Rectal smooth muscle tissue (tissue), 1 donor: Measurements from ENCODE around the gene NUDT1.
A peak's percentile ranks its signal among the peaks of the same experiment; 100 is the strongest.

Experiments
- H3K27ac ChIP-seq: one replicate; pipeline ENCODE4 v1.7.0; 2013; ENCODE audit warnings: low read depth, low read length, inconsistent platforms
- H3K27me3 ChIP-seq: one replicate; pipeline ENCODE4 v1.7.0; 2013; ENCODE audit warnings: low read length; ENCODE audit not compliant: control insufficient read depth, insufficient read depth
- H3K36me3 ChIP-seq: one replicate; pipeline ENCODE4 v1.7.0; 2013; ENCODE audit warnings: low read length; ENCODE audit not compliant: control insufficient read depth, insufficient read depth
- H3K4me1 ChIP-seq: one replicate; pipeline ENCODE4 v1.7.0; 2013; ENCODE audit warnings: low read length; ENCODE audit not compliant: control insufficient read depth, insufficient read depth
- H3K4me3 ChIP-seq: one replicate; pipeline ENCODE4 v1.7.0; 2013; ENCODE audit warnings: low read length
- H3K9ac ChIP-seq: one replicate; pipeline ENCODE4 v1.7.0; 2013; ENCODE audit warnings: low read length

The NUDT1 gene

GRCh38 chr7:2200584-2200980 lies 41.4 kb upstream of the NUDT1 start:
- Histone ChIP-seq H3K9ac (no peak overlapping the region), H3K36me3 (peaks cover 4% of the 10 kb centered on the region), H3K27me3 (no peaks in the 10 kb centered on the region), H3K4me3 (no peak overlapping the region), H3K4me1 (peaks cover 18% of the 10 kb centered on the region), H3K27ac (no peak overlapping the region)

- H3K9ac ChIP-seq, result no peak overlapping the region
- peaks cover 18% of the 10 kb centered on the region for H3K4me1 ChIP-seq
- H3K27ac ChIP-seq, result no peak overlapping the region
- no peak overlapping the region for H3K4me3 ChIP-seq
- peaks cover 2% of the 10 kb centered on the region for H3K36me3 ChIP-seq
- no peaks in the 10 kb centered on the region for H3K27me3 ChIP-seq
Observed at GRCh38 chr7:2201128-2201527, 40.9 kb upstream of the NUDT1 start.

- Histone ChIP-seq H3K27me3 (no peaks in the 10 kb centered on the region), H3K4me3 (no peak overlapping the region), H3K9ac (no peak overlapping the region), H3K36me3 (peaks cover 2% of the 10 kb centered on the region), H3K4me1 (peaks cover 18% of the 10 kb centered on the region), H3K27ac (no peak overlapping the region)
Observed at GRCh38 chr7:2201686-2202360, 40.2 kb upstream of the NUDT1 start.

GRCh38 chr7:2202361-2202761 lies 39.7 kb upstream of the NUDT1 start:
- Histone ChIP-seq H3K27me3 (no peaks in the 10 kb centered on the region), H3K36me3 (peaks cover 5% of the 10 kb centered on the region), H3K4me3 (no peak overlapping the region), H3K27ac (no peak overlapping the region), H3K9ac (no peak overlapping the region), H3K4me1 (peaks cover 18% of the 10 kb centered on the region)

- Histone ChIP-seq H3K27me3 (no peaks in the 10 kb centered on the region), H3K36me3 (peaks cover 9% of the 10 kb centered on the region), H3K27ac (no peak overlapping the region), H3K4me1 (peaks cover 18% of the 10 kb centered on the region), H3K4me3 (no peak overlapping the region), H3K9ac (no peak overlapping the region)
Observed at GRCh38 chr7:2202901-2203765, 38.9 kb upstream of the NUDT1 start.

GRCh38 chr7:2203766-2204300 lies 38.2 kb upstream of the NUDT1 start:
- H3K27ac ChIP-seq, result peak overlapping the region; percentile 27
- H3K4me3 ChIP-seq, result no peak overlapping the region
- H3K36me3 ChIP-seq, result peaks cover 9% of the 10 kb centered on the region
- peaks cover 18% of the 10 kb centered on the region for H3K4me1 ChIP-seq
- H3K9ac ChIP-seq, result no peak overlapping the region
- H3K27me3 ChIP-seq, result no peaks in the 10 kb centered on the region

GRCh38 chr7:2204446-2204845 lies 37.6 kb upstream of the NUDT1 start:
- no peak overlapping the region for H3K4me3 ChIP-seq
- H3K9ac ChIP-seq, result no peak overlapping the region
- peaks cover 18% of the 10 kb centered on the region for H3K4me1 ChIP-seq
- H3K27ac ChIP-seq, result no peak overlapping the region
- peaks cover 9% of the 10 kb centered on the region for H3K36me3 ChIP-seq
- no peaks in the 10 kb centered on the region for H3K27me3 ChIP-seq

- Histone ChIP-seq H3K36me3 (peaks cover 9% of the 10 kb centered on the region), H3K9ac (no peak overlapping the region), H3K4me1 (peaks cover 18% of the 10 kb centered on the region), H3K4me3 (no peak overlapping the region), H3K27ac (no peak overlapping the region), H3K27me3 (no peaks in the 10 kb centered on the region)
Observed at GRCh38 chr7:2205036-2205780, 36.8 kb upstream of the NUDT1 start.

GRCh38 chr7:2208712-2209111 lies 33.3 kb upstream of the NUDT1 start:
- Histone ChIP-seq H3K27me3 (no peaks in the 10 kb centered on the region), H3K36me3 (peaks cover 11% of the 10 kb centered on the region), H3K4me3 (no peak overlapping the region), H3K4me1 (peaks cover 11% of the 10 kb centered on the region), H3K9ac (no peak overlapping the region), H3K27ac (no peak overlapping the region)

- Histone ChIP-seq H3K27me3 (no peaks in the 10 kb centered on the region), H3K4me3 (no peak overlapping the region), H3K36me3 (peaks cover 15% of the 10 kb centered on the region), H3K27ac (no peak overlapping the region), H3K4me1 (peaks cover 5% of the 10 kb centered on the region), H3K9ac (no peak overlapping the region)
Observed at GRCh38 chr7:2209146-2209960, 32.7 kb upstream of the NUDT1 start.

- Histone ChIP-seq H3K4me1 (no peaks in the 10 kb centered on the region), H3K4me3 (no peak overlapping the region), H3K27ac (no peak overlapping the region), H3K27me3 (no peaks in the 10 kb centered on the region), H3K36me3 (peaks cover 18% of the 10 kb centered on the region), H3K9ac (no peak overlapping the region)
Observed at GRCh38 chr7:2209961-2210323, 32.1 kb upstream of the NUDT1 start.
